Glutamatergic neuron (in vitro differentiated cells): ENCODE data around the gene RAET1G. TPM values are rescaled to one million over a fixed set of nuclear protein-coding genes. Genes with fewer than 3 reads are reported as not detected.

Experiments used
- DNase-seq: peaks from one replicate; pipeline ENCODE4 v3.0.0; 2022
- H3K27ac Mint-ChIP-seq: one replicate; pipeline ENCODE4 v1.8.0; 2020; ENCODE audit warnings: mild to moderate bottlenecking, mixed read lengths, inconsistent platforms; ENCODE audit not compliant: unreplicated experiment
- H3K27me3 Mint-ChIP-seq: one replicate; pipeline ENCODE4 v1.8.0; 2020; ENCODE audit warnings: mild to moderate bottlenecking, moderate library complexity, mixed read lengths, inconsistent platforms; ENCODE audit not compliant: unreplicated experiment
- H3K36me3 Mint-ChIP-seq: one replicate; pipeline ENCODE4 v1.8.0; 2020; ENCODE audit warnings: mild to moderate bottlenecking, mixed read lengths, inconsistent platforms; ENCODE audit not compliant: unreplicated experiment
- H3K4me1 Mint-ChIP-seq: one replicate; pipeline ENCODE4 v1.8.0; 2020; ENCODE audit warnings: mild to moderate bottlenecking, low read depth, mixed read lengths, inconsistent platforms; ENCODE audit not compliant: unreplicated experiment
- H3K4me3 Mint-ChIP-seq: one replicate; pipeline ENCODE4 v1.8.0; 2020; ENCODE audit warnings: mild to moderate bottlenecking, mixed read lengths, inconsistent platforms; ENCODE audit not compliant: unreplicated experiment
- H3K9me3 Mint-ChIP-seq: one replicate; pipeline ENCODE4 v1.8.0; 2020; ENCODE audit warnings: mild to moderate bottlenecking, moderate library complexity, mixed read lengths, inconsistent platforms; ENCODE audit not compliant: unreplicated experiment
- total RNA-seq: library from RNA; stranded (reverse); fragmentation: NEBNext Ultra II Directional; extraction: Animal tissue kit (Norgen Biotek cat#: 25700); gene quantifications from one replicate; pipeline ENCODE4 v1.2.1, GENCODE V29; 2021; ENCODE audit not compliant: unreplicated experiment
- TF ChIP-seq, protein P1 (sequence below): fragments of 200-600 bp; sonication (generic); IDR thresholded peaks from one replicate; pipeline ENCODE4 v1.5.0; 2021; ENCODE audit not compliant: partially characterized antibody, unreplicated experiment

The RAET1G gene
- total RNA-seq, 1 donor from 2014 or later = not detected

DNA sequence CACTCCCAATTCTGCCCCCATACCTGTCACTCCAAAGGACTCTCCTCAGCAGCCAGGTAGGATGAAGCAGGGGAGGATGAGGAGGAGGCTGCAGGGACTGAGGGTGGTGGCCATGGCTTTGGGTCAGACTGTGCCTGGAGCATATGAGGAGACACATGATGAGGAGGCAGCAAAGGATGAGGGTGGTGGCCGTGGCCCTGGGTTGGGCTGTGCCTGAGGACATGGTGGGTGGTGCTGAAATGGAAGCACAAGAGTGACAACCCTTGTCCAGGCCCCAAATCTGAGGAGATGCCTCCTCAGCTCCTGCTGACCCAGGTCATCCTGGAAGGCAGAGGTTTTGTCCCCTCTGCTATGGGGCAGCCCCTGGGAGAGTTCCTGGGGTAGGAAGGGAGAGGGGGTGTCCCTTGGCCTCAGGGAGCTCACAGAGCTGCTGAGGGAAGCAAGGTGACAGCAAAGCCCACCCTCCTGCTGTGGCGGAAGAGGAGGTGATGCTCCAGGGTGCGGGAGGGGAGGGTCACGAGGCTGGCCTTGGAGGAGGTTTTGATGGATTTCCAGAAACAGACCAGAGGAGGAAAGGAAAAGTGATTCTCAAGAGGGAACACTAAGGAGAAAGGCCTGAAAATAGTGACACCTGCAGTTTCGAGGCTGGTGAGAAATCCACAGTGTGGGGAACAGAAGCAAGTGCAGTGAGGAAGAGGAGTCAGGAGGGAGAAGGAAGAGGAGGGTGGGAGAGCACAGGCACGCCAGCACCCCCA, 4.6 kb downstream of the RAET1G start:
- peaks cover 18% of the 10 kb centered on the region for H3K9me3 Mint-ChIP-seq

DNA sequence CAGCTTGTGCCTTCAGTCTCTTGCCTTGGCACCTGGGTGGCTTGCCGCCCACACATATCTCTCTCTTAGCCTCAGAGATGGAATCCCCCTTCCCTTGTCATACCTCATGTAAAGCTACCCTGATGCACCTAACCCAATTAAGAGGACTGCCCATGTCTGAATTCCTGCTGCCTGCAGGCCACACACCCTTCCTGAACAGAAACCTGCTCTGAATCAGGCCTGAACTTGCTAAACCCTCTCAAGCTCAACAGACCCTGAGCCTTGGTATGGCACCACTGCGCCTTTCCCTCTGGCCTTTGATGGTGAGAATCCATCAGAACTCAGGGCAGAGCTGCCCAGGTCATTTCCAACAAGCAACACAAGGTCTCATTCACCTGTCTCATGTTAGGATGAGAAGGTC, 5.2 kb downstream of the RAET1G start:
- H3K4me1 Mint-ChIP-seq = no peaks in the 10 kb centered on the region
- no peak overlapping the region for H3K4me3 Mint-ChIP-seq
- TF ChIP-seq, protein P1, sequence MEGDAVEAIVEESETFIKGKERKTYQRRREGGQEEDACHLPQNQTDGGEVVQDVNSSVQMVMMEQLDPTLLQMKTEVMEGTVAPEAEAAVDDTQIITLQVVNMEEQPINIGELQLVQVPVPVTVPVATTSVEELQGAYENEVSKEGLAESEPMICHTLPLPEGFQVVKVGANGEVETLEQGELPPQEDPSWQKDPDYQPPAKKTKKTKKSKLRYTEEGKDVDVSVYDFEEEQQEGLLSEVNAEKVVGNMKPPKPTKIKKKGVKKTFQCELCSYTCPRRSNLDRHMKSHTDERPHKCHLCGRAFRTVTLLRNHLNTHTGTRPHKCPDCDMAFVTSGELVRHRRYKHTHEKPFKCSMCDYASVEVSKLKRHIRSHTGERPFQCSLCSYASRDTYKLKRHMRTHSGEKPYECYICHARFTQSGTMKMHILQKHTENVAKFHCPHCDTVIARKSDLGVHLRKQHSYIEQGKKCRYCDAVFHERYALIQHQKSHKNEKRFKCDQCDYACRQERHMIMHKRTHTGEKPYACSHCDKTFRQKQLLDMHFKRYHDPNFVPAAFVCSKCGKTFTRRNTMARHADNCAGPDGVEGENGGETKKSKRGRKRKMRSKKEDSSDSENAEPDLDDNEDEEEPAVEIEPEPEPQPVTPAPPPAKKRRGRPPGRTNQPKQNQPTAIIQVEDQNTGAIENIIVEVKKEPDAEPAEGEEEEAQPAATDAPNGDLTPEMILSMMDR = no peak
- DNase-seq = no peak
- H3K36me3 Mint-ChIP-seq = peaks cover 6% of the 10 kb centered on the region
- H3K27ac Mint-ChIP-seq = no peak overlapping the region
- H3K27me3 Mint-ChIP-seq = peaks cover 25% of the 10 kb centered on the region
- H3K9me3 Mint-ChIP-seq = peaks cover 15% of the 10 kb centered on the region

More for the DNA sequence above, 4.6 kb downstream of the RAET1G start:
- TF ChIP-seq, protein P1 = no peak
- H3K4me3 Mint-ChIP-seq = no peak overlapping the region
- H3K27me3 Mint-ChIP-seq = peaks cover 30% of the 10 kb centered on the region
- H3K4me1 Mint-ChIP-seq = peaks cover 2% of the 10 kb centered on the region
- H3K36me3 Mint-ChIP-seq = peaks cover 6% of the 10 kb centered on the region
- no peak overlapping the region for H3K27ac Mint-ChIP-seq
- DNase-seq = no peak

DNA sequence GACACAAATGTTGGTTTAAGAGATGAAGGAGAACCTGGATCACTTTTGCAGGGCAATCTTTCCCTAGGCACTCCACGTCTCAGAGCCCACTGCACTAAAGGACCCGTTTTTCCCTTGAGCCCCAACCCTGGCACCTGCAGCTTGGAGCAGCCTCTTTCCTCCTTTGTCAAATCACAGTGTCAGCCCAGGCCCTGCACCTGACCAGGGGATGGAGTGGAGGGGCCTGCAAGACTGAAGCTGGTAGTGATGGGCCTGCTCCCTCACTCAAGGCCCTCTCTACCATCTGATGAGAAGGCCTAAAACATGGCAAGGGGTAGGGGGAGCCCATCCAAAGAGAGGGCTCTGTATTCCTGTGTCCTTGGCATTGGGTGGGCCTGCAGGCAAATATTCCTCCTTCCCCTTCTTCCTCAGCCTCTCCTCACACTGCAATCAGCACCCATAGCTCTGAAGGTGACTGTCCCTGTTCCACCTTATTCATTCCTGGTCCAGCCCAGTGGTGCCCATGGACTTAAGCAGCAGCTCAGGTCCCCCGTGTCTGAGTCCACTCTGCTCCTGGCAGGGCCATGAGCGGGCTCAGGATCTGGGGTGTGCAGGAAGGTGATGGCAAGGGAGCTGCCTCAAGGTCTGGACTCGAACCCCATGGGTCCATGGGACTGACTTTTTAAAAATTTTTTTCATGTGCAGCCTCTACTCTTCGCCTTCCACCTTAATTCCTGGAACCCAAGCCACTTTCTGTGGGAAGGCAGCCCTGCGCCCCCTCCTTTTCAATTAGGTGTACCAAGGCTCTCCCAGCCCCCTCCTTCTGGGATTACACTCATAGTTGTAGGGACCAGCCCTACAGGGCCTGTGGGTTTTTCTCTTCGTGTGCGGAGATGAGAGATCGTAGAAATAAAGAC, 6.7 kb downstream of the RAET1G start:
- Mint-ChIP-seq H3K9me3 (peaks cover 14% of the 10 kb centered on the region), H3K36me3 (peaks cover 6% of the 10 kb centered on the region), H3K27ac (no peak overlapping the region), H3K4me1 (no peaks in the 10 kb centered on the region), H3K27me3 (peaks cover 18% of the 10 kb centered on the region), H3K4me3 (no peak overlapping the region)
- TF ChIP-seq, protein P1 = no peak
- DNase-seq = no peak

DNA sequence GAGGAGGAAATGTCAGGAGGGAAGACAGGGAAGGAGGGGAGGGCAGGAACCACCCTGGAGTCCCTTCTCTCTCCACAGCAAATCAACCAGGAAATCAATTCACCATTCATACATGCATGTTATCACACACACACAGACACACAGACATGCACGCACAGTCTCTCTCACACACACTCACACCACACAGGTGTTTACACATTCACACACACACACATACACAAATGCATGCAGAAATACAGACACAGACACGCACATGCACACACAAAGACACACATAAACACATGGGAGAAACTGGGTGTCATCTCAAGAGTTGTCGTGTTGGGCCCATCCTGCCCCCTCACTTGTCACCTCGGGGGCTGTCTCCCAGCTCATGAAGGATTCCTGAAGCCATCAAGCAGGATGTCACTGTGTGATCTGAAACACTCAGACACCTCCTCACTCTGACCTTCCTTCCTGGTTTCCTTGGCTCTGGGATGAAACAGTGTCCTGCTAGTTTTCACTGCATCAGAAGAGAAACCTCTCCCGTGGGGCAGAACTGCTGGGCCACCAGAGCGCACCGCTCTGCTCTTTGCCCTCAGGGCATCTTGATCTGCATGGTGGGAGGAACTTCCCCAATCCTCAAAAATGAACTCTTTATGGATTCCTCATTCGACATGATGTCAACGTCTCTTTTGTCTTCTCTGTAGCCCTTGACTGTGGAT, 9.2 kb downstream of the RAET1G start:
- TF ChIP-seq, protein P1 = no peak
- Mint-ChIP-seq H3K9me3 (peaks cover 10% of the 10 kb centered on the region), H3K4me3 (no peak overlapping the region), H3K27ac (no peak overlapping the region), H3K36me3 (no peaks in the 10 kb centered on the region), H3K27me3 (peaks cover 7% of the 10 kb centered on the region), H3K4me1 (no peaks in the 10 kb centered on the region)
- DNase-seq = no peak
